AG20443 (cell line): ENCODE measurements around the gene CREB3L1.

ENCODE experiments used
- DNase-seq: peaks from one replicate; pipeline ENCODE4 v3.0.0; 2012; ENCODE audit warnings: low spot score, mixed read lengths

The CREB3L1 gene

GRCh38 chr11:46275964-46276641, 1.4 kb upstream of the CREB3L1 start:
- DNase-seq, result no peak

GRCh38 chr11:46277313-46277621, 195 bp upstream of the CREB3L1 start:
- peak; percentile 86 for DNase-seq

GRCh38 chr11:46278387-46279125, 1.1 kb downstream of the CREB3L1 start:
- peak; percentile 73 for DNase-seq

GRCh38 chr11:46279126-46280099, 2.0 kb downstream of the CREB3L1 start:
- peak; percentile 69 for DNase-seq

- no peak for DNase-seq
These were observed 3.2 kb downstream of the CREB3L1 start for GRCh38 chr11:46280706-46281105.

- no peak for DNase-seq
These were observed 3.9 kb downstream of the CREB3L1 start for GRCh38 chr11:46281371-46281831.

GRCh38 chr11:46285173-46285572, 7.7 kb downstream of the CREB3L1 start:
- no peak for DNase-seq

- DNase-seq, result peak; percentile 63
These were observed 8.2 kb downstream of the CREB3L1 start for GRCh38 chr11:46285594-46286033.

GRCh38 chr11:46286789-46287188, 9.3 kb downstream of the CREB3L1 start:
- no peak for DNase-seq

GRCh38 chr11:46288451-46288850, 11.0 kb downstream of the CREB3L1 start:
- no peak for DNase-seq

- DNase-seq, result no peak
These were observed 12.5 kb downstream of the CREB3L1 start for GRCh38 chr11:46290011-46290410.

- DNase-seq, result peak; percentile 93
These were observed 13.3 kb downstream of the CREB3L1 start for GRCh38 chr11:46290598-46291309.

- DNase-seq, result peak; percentile 67
These were observed 14.1 kb downstream of the CREB3L1 start for GRCh38 chr11:46291441-46292150.

GRCh38 chr11:46293066-46293465, 15.6 kb downstream of the CREB3L1 start:
- DNase-seq, result no peak

GRCh38 chr11:46293641-46294103, 16.2 kb downstream of the CREB3L1 start:
- peak; percentile 83 for DNase-seq

- peak; percentile 86 for DNase-seq
These were observed 17.2 kb downstream of the CREB3L1 start for GRCh38 chr11:46294365-46295309.

- DNase-seq, result peak; percentile 87
These were observed 18.0 kb downstream of the CREB3L1 start for GRCh38 chr11:46295312-46296058.

- DNase-seq, result no peak
These were observed 18.6 kb downstream of the CREB3L1 start for GRCh38 chr11:46296059-46296527.
